ENCODE measurements around the gene CASTOR1. TPM values are rescaled to one million over a fixed set of nuclear protein-coding genes. Genes with fewer than 3 reads are reported as not detected.

The CASTOR1 gene
- total RNA-seq, 2 experiments from 2014 or later: 4.5 to 9.1 TPM

DNA sequence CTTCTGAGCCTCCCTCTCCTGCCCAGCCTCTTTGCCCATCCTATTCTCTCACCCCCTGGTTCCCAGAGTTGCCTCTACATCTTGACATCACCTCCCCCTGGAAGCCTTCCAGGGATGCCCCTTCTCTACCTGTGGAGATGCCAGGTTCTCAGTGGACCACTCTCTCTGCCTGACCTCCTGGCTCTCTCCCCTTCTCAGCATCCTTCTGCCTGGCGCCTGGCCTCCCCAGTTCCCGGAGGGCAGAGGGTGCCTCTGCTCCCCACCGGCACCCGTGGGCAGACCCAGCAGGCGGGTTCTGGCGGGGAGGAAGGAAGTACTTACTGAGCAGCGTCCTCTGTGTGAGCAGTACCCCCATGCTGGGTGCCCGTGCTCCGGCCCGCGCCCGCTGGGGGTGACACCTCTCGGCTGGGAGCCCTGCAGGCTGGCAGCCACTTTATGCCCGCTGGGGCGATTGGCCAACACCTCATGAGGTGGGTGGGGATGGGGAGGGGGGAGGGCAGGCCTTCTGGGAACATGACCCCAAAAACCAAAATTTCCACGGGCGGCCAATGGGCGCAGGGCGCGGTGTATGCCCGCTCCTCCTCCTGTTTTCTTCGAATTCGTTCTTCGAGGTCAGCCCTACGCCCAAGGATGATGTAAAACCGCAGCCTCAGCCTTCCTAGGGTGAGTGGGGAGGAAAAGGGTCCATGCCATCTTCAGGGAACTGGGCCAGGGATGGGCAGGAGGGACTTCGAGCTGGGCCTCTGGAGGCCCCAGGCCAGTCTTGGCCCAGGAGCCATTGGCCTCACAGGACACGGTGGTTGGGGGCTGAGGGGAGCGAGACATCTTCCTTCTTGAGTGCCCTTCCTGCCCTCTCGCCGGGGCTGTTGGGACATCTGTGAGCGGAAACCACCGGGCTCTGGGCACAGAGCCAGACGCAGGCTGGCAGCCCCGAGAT lies 22.6 kb downstream of the CASTOR1 start, which contains the start of gene OSM:
Gene OSM (minus strand): TSS at position 407 of the 937 bp plus-strand sequence. CDS start 52 bp downstream, at position 355.
- BruUV-seq (replicated peaks): TSS peak; percentile 74
- TF ChIP-seq, protein P1, sequence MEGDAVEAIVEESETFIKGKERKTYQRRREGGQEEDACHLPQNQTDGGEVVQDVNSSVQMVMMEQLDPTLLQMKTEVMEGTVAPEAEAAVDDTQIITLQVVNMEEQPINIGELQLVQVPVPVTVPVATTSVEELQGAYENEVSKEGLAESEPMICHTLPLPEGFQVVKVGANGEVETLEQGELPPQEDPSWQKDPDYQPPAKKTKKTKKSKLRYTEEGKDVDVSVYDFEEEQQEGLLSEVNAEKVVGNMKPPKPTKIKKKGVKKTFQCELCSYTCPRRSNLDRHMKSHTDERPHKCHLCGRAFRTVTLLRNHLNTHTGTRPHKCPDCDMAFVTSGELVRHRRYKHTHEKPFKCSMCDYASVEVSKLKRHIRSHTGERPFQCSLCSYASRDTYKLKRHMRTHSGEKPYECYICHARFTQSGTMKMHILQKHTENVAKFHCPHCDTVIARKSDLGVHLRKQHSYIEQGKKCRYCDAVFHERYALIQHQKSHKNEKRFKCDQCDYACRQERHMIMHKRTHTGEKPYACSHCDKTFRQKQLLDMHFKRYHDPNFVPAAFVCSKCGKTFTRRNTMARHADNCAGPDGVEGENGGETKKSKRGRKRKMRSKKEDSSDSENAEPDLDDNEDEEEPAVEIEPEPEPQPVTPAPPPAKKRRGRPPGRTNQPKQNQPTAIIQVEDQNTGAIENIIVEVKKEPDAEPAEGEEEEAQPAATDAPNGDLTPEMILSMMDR (conservative IDR thresholded peaks at IDR 0.05; ENCODE audit: low read length): no peak
- TF ChIP-seq EZH2phosphoT487 (IDR thresholded peaks at IDR 0.05; ENCODE audit: borderline replicate concordance, low read depth, low read length): no peak
- CTCF ChIA-PET (ENCODE audit: unreplicated experiment): no interaction called here
- Histone ChIP-seq H3K9me3 (ENCODE audit: low read length) (no peaks in the 10 kb centered on the region), H3K27ac (ENCODE audit: low read depth, low read length, poor library complexity, severe bottlenecking) (peak within 1 kb of the TSS; percentile 48), H3K4me1 (ENCODE audit: insufficient read depth, low read length, poor library complexity, severe bottlenecking) (peaks cover 20% of the 10 kb centered on the region), H3K4me3 (ENCODE audit: low read depth, low read length, poor library complexity, severe bottlenecking) (peak within 1 kb of the TSS; percentile 75), H4K20me1 (ENCODE audit: insufficient read depth, low read length) (no peaks in the 10 kb centered on the region), H3K9me2 (ENCODE audit: insufficient read depth, low read length) (no peaks in the 10 kb centered on the region), H3K36me3 (ENCODE audit: insufficient read depth, low read length) (no peaks in the 10 kb centered on the region; the same call in 1 of the 2 replicates), H3K4me2 (ENCODE audit: low read length) (peak within 1 kb of the TSS; percentile 89), H3K79me2 (ENCODE audit: insufficient read depth, low read depth, low read length) (no peaks in the 10 kb centered on the region; the same call in 1 of the 2 replicates), H2AFZ (ENCODE audit: low read length) (peak within 1 kb of the TSS; percentile 60)
- intact Hi-C loops (cut with micrococcal nuclease; ENCODE audit: unreplicated experiment): no loop called here
- POLR2A ChIA-PET: interaction anchor here (1.8 kb wide), 1 partner anchor 16 kb away, joined by 5 read pairs; no protein-coding TSS in a partner anchor
- DNase-seq (ENCODE audit: low spot score): peak; percentile 68

DNA sequence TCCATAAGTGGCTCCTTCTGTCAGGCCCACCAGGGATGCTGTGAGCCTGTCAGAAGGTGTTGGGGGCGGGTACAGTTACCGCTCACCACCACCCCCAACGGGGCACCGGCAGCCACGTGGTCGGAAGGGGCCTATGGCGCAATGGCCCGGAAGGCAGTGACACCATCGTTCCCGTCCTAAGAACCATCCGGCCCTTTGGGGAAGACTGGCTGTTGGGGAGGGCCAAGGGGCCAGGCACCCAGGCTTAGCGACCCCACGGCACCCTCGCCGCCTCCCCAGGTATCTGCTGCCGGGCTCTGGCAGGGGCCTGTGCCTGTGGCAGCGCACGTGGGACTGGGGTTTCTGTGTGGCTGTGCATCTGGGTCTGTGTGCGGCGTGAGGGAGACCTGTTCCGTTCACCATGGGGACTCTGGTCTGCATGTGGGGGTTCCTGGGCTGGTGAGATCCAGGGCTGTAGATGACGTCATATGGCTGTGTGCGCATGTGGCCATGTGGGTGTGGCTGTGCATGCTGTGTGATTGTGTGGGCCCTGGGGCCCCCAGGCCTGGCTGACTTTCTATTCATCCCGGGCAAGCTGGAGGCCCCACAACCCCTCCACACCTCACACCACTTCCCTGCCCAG lies 23.4 kb downstream of the CASTOR1 start:
- Histone ChIP-seq H3K79me2 (ENCODE audit: insufficient read depth, low read depth, low read length) (no peaks in the 10 kb centered on the region; the same call in 1 of the 2 replicates), H2AFZ (ENCODE audit: low read length) (peak overlapping the region; percentile 60), H3K9me3 (ENCODE audit: low read length) (no peaks in the 10 kb centered on the region), H3K4me2 (ENCODE audit: low read length) (peak overlapping the region; percentile 89), H3K4me3 (ENCODE audit: low read depth, low read length, poor library complexity, severe bottlenecking) (peak overlapping the region; percentile 75), H3K4me1 (ENCODE audit: insufficient read depth, low read length, poor library complexity, severe bottlenecking) (peaks cover 20% of the 10 kb centered on the region), H3K27ac (ENCODE audit: low read depth, low read length, poor library complexity, severe bottlenecking) (peak overlapping the region; percentile 48), H3K9me2 (ENCODE audit: insufficient read depth, low read length) (no peaks in the 10 kb centered on the region), H4K20me1 (ENCODE audit: insufficient read depth, low read length) (no peaks in the 10 kb centered on the region), H3K36me3 (ENCODE audit: insufficient read depth, low read length) (no peaks in the 10 kb centered on the region; the same call in 1 of the 2 replicates)
- peak; percentile 90 for DNase-seq (ENCODE audit: low spot score)
- no peak for TF ChIP-seq EZH2phosphoT487 (IDR thresholded peaks at IDR 0.05; ENCODE audit: borderline replicate concordance, low read depth, low read length)
- TF ChIP-seq, protein P1 (conservative IDR thresholded peaks at IDR 0.05; ENCODE audit: low read length): no peak
- intact Hi-C loops (cut with micrococcal nuclease; ENCODE audit: unreplicated experiment): no loop called here
- POLR2A ChIA-PET: no interaction called here
- CTCF ChIA-PET (ENCODE audit: unreplicated experiment): no interaction called here
- no TSS peak for BruUV-seq (replicated peaks)

All from OCI-LY7 (cell line).